Keratinocyte (primary cell): Measurements from ENCODE around the gene TTLL8.

Experiments used
- EZH2 ChIP-seq: IDR thresholded peaks from one replicate; pipeline ENCODE4 v1.6.1; 2012; ENCODE audit warnings: inconsistent platforms, mild to moderate bottlenecking, low read length, moderate library complexity
- TF ChIP-seq, protein P1 (sequence below), 3 experiments: IDR thresholded peaks in 1 of 3; conservative IDR thresholded peaks in 1 of 3; optimal IDR thresholded peaks in 1 of 3; 2 replicates in 2 of 3; 3 replicates in 1 of 3; pipeline versions ENCODE3 to v1.5.1; 2011; ENCODE audit warnings: low read length in 3 of 3, mild to moderate bottlenecking in 3 of 3, moderate library complexity in 2 of 3, control low read depth in 1 of 3, inconsistent platforms in 1 of 3; ENCODE audit not compliant: insufficient read depth in 2 of 3; ENCODE audit errors: extremely low read depth in 1 of 3

DNA sequence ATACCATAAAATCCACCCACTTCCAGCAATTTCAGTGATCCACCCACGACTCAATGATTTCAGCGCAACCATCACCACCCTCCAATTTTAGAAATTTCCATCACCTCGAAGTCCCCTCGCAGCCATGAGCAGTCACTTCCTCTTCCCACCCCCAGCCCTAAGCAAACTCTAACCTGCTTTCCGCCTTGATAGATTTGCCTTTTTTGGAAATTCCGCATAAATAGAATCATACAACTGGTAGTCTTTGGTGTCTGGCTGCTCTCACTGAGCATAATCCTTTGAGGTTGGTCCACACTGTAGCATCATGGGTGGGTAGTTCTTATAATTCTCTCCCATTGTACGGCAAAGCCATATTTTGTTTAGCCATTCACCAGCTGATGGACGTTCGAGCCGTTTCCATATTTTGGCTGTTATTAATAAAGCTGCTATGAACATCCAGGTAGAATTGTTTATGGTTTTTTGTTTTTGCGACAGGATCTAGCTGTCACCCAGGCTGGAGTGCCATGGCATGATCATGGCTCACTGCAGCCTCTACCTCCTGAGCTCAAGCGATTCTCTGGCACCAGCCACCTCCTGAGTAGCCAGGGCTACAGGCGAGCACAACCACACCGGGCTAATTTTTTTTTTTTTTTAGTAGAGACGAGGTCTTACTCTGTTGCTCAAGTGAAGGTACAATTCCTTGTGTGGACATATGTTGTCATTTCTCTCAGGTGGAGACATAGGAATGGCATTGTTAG lies 81.5 kb downstream of the TTLL8 start:
- TF ChIP-seq, protein P1, sequence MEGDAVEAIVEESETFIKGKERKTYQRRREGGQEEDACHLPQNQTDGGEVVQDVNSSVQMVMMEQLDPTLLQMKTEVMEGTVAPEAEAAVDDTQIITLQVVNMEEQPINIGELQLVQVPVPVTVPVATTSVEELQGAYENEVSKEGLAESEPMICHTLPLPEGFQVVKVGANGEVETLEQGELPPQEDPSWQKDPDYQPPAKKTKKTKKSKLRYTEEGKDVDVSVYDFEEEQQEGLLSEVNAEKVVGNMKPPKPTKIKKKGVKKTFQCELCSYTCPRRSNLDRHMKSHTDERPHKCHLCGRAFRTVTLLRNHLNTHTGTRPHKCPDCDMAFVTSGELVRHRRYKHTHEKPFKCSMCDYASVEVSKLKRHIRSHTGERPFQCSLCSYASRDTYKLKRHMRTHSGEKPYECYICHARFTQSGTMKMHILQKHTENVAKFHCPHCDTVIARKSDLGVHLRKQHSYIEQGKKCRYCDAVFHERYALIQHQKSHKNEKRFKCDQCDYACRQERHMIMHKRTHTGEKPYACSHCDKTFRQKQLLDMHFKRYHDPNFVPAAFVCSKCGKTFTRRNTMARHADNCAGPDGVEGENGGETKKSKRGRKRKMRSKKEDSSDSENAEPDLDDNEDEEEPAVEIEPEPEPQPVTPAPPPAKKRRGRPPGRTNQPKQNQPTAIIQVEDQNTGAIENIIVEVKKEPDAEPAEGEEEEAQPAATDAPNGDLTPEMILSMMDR (optimal IDR thresholded peaks at IDR 0.05 in 1 of 3, IDR thresholded peaks at IDR 0.05 in 1 of 3, conservative IDR thresholded peaks at IDR 0.05 in 1 of 3; ENCODE audit: extremely low read depth in 1 of 3, insufficient read depth in 2 of 3, low read length in 3 of 3) = no peak
- TF ChIP-seq EZH2 = no peak
